Neuronal stem cell (in vitro differentiated cells): ENCODE measurements around the gene MRPL14. TPM values are rescaled to one million over a fixed set of nuclear protein-coding genes. Genes with fewer than 3 reads are reported as not detected.
A peak's percentile ranks its signal among the peaks of the same experiment; 100 is the strongest.

ENCODE experiments used
- DNase-seq: peaks from one replicate; pipeline ENCODE4 v3.0.0-alpha.2; 2013; ENCODE audit warnings: low spot score
- H2AFZ ChIP-seq: one replicate; pipeline ENCODE4 v1.6.1; 2013; ENCODE audit warnings: mild to moderate bottlenecking, low read length, inconsistent platforms
- H2AK5ac ChIP-seq: 2 replicates; pipeline ENCODE4 v1.6.1; 2013; ENCODE audit warnings: low read depth, mild to moderate bottlenecking, inconsistent platforms, low read length, moderate library complexity, mixed read lengths
- H2BK120ac ChIP-seq: 2 replicates; pipeline ENCODE4 v1.6.1; 2013; ENCODE audit warnings: low read depth, mild to moderate bottlenecking, inconsistent platforms, low read length, moderate library complexity, mixed read lengths
- H2BK12ac ChIP-seq: one replicate; pipeline ENCODE4 v1.6.1; 2013; ENCODE audit warnings: low read length, inconsistent platforms
- H2BK15ac ChIP-seq: 2 replicates; pipeline ENCODE4 v1.6.1; 2013; ENCODE audit warnings: mild to moderate bottlenecking, low read length, inconsistent platforms, mixed read lengths
- H2BK5ac ChIP-seq: one replicate; pipeline ENCODE4 v1.6.1; 2013; ENCODE audit warnings: inconsistent platforms, mild to moderate bottlenecking, low read length, moderate library complexity
- H3K14ac ChIP-seq: one replicate; pipeline ENCODE4 v1.6.1; 2013; ENCODE audit warnings: low read length, inconsistent platforms
- H3K18ac ChIP-seq: 2 replicates; pipeline ENCODE4 v1.6.1; 2013; ENCODE audit warnings: low read length, inconsistent platforms
- H3K23ac ChIP-seq: 2 replicates; pipeline ENCODE4 v1.6.1; 2013; ENCODE audit warnings: low read depth, mild to moderate bottlenecking, mixed read lengths, low read length, inconsistent platforms; ENCODE audit not compliant: poor library complexity
- H3K27ac ChIP-seq: replicated peaks from 3 replicates; pipeline ENCODE4 v1.5.1; 2013; ENCODE audit warnings: low read length, inconsistent platforms
- H3K27me3 ChIP-seq, 3 experiments: 2 replicates each; pipeline ENCODE4 v1.6.1; 2013; ENCODE audit warnings: low read length in 3 of 3, mild to moderate bottlenecking in 2 of 3, inconsistent platforms in 1 of 3, low read depth in 1 of 3, mixed read lengths in 1 of 3, moderate library complexity in 1 of 3; ENCODE audit not compliant: control insufficient read depth in 3 of 3, insufficient read depth in 3 of 3
- H3K36me3 ChIP-seq, 2 donors: replicated peaks in 1 of 2; 2 replicates each; pipeline ENCODE4 v1.6.1; 2013; ENCODE audit warnings: low read length in 2 of 2; ENCODE audit not compliant: control insufficient read depth in 2 of 2, insufficient read depth in 2 of 2
- H3K4ac ChIP-seq: 2 replicates; pipeline ENCODE4 v1.6.1; 2013; ENCODE audit warnings: inconsistent platforms, mild to moderate bottlenecking, low read length, moderate library complexity
- H3K4me1 ChIP-seq, 2 donors: 1 replicate in 1 of 2; 2 replicates in 1 of 2; pipeline ENCODE4 v1.6.1; 2013; ENCODE audit warnings: low read length in 2 of 2, low read depth in 1 of 2; ENCODE audit not compliant: control insufficient read depth in 2 of 2, insufficient read depth in 1 of 2
- H3K4me2 ChIP-seq: one replicate; pipeline ENCODE4 v1.6.1; 2013; ENCODE audit warnings: mild to moderate bottlenecking, low read length, inconsistent platforms; ENCODE audit not compliant: insufficient read depth, poor library complexity, severe bottlenecking
- H3K4me3 ChIP-seq, 2 donors: 2 replicates each; pipeline ENCODE4 v1.5.1; 2013; ENCODE audit warnings: low read length in 2 of 2, mild to moderate bottlenecking in 2 of 2, inconsistent platforms in 1 of 2, moderate library complexity in 1 of 2
- H3K79me1 ChIP-seq: one replicate; pipeline ENCODE4 v1.6.1; 2013; ENCODE audit warnings: low read depth, mild to moderate bottlenecking, inconsistent platforms, low read length, moderate library complexity
- H3K9ac ChIP-seq: one replicate; pipeline ENCODE4 v1.6.1; 2013; ENCODE audit warnings: mild to moderate bottlenecking, low read depth, low read length, inconsistent platforms; ENCODE audit not compliant: poor library complexity
- H3K9me3 ChIP-seq, 2 donors: replicated peaks in 1 of 2; 2 replicates each; pipeline versions ENCODE3 to v1.6.1; 2013; ENCODE audit warnings: low read length in 2 of 2, mild to moderate bottlenecking in 2 of 2, inconsistent platforms in 1 of 2, low read depth in 1 of 2, mixed read lengths in 1 of 2, moderate library complexity in 1 of 2; ENCODE audit not compliant: control insufficient read depth in 2 of 2, insufficient read depth in 1 of 2
- H4K8ac ChIP-seq: one replicate; pipeline ENCODE4 v1.6.1; 2013; ENCODE audit warnings: low read depth, mild to moderate bottlenecking, inconsistent platforms, low read length, moderate library complexity
- H4K91ac ChIP-seq: one replicate; pipeline ENCODE4 v1.6.1; 2013; ENCODE audit warnings: low read length, low read depth, mild to moderate bottlenecking, inconsistent platforms; ENCODE audit not compliant: poor library complexity
- WGBS, 2 donors: extraction: QIAGEN DNeasy Blood & Tissue Kit; methylation state at CpG; one replicate each; pipeline ENCODE4 v1.1.7; 2013; ENCODE audit warnings: missing lambda C conversion rate in 2 of 2, mixed read lengths in 1 of 2; ENCODE audit not compliant: insufficient read length in 2 of 2, insufficient replicate concordance in 1 of 2; ENCODE audit errors: extremely low coverage in 2 of 2; 5-methylcytosine and 5-hydroxymethylcytosine counted together
- polyA plus RNA-seq, 2 experiments: library from polyadenylated mRNA; stranded (reverse); fragments of 200-250 nt; gene quantifications; one replicate each; pipeline ENCODE4 v1.2.3, GENCODE V29; 2013

Gene MRPL14
- polyA plus RNA-seq (2013, experiment 1 of 2): 64.6 TPM
- 66.2 TPM for polyA plus RNA-seq (2013, experiment 2 of 2)

- peak within 1 kb of the TSS; percentile 53 for H2BK120ac ChIP-seq
- peak within 1 kb of the TSS; percentile 98 for H3K23ac ChIP-seq
- no peak within 1 kb of the TSS for H2BK12ac ChIP-seq
- H4K8ac ChIP-seq: no peak within 1 kb of the TSS
- peak within 1 kb of the TSS; percentile 85 to 93 for H3K4me3 ChIP-seq
- no peak within 1 kb of the TSS for H3K4ac ChIP-seq
- no peak within 1 kb of the TSS for H4K91ac ChIP-seq
- H3K9me3 ChIP-seq: no peaks in the 10 kb centered on the region
- H3K14ac ChIP-seq: no peak within 1 kb of the TSS
- H2AK5ac ChIP-seq: peak within 1 kb of the TSS; percentile 98
- peak; percentile 90 for DNase-seq
- H3K36me3 ChIP-seq: peaks cover 0 to 23% of the 10 kb centered on the region in 2 donors
- peaks cover 5% of the 10 kb centered on the region for H3K79me1 ChIP-seq
- peak within 1 kb of the TSS; percentile 89 for H3K4me2 ChIP-seq
- H2AFZ ChIP-seq: peak within 1 kb of the TSS; percentile 96
- peaks cover 21 to 28% of the 10 kb centered on the region in 2 donors for H3K4me1 ChIP-seq
- peak within 1 kb of the TSS; percentile 71 for H3K27ac ChIP-seq
- WGBS, 2 donors: no CpG with 5 or more reads among the region's 80 CpGs
- peak within 1 kb of the TSS; percentile 96 for H3K18ac ChIP-seq
- H3K9ac ChIP-seq: peak within 1 kb of the TSS; percentile 93
- H2BK5ac ChIP-seq: peak within 1 kb of the TSS; percentile 79
- no peaks in the 10 kb centered on the region for H3K27me3 ChIP-seq
- peak within 1 kb of the TSS; percentile 83 for H2BK15ac ChIP-seq
Measured at GRCh38 chr6:44127186-44128019, at the start of gene MRPL14, which contains the start of gene TMEM63B. MRPL14 (minus strand) TSS chr6:44127452; CDS start chr6:44116611, 10,841 bp downstream. TMEM63B (plus strand) TSS chr6:44127554; CDS start chr6:44134585, 7,031 bp downstream.

GRCh38 chr6:44176130-44176761 is 49.0 kb upstream of the MRPL14 start:
- Histone ChIP-seq H2BK5ac (peak overlapping the region; percentile 78), H3K4me3 (no peak overlapping the region), H3K79me1 (no peaks in the 10 kb centered on the region), H2AFZ (no peak overlapping the region), H2BK12ac (no peak overlapping the region), H3K4ac (no peak overlapping the region), H3K27ac (no peak overlapping the region), H3K9ac (no peak overlapping the region), H2BK120ac (peak overlapping the region; percentile 1), H3K14ac (no peak overlapping the region), H3K18ac (peak overlapping the region; percentile 70), H3K4me1 (peaks cover 0 to 11% of the 10 kb centered on the region in 2 donors), H3K9me3 (no peaks in the 10 kb centered on the region), H2AK5ac (peak overlapping the region; percentile 23), H4K8ac (no peak overlapping the region), H4K91ac (no peak overlapping the region), H3K23ac (no peak overlapping the region), H3K36me3 (no peaks in the 10 kb centered on the region), H3K27me3 (peaks cover 0 to 1% (median 0%) of the 10 kb centered on the region in 3 experiments), H3K4me2 (no peak overlapping the region), H2BK15ac (peak overlapping the region; percentile 98)
- no peak for DNase-seq
- no CpG with 5 or more reads among the region's 15 CpGs for WGBS, 2 donors

GRCh38 chr6:44172731-44173500 is 45.7 kb upstream of the MRPL14 start:
- Histone ChIP-seq H3K27ac (no peak overlapping the region), H4K8ac (no peak overlapping the region), H3K18ac (no peak overlapping the region), H3K14ac (no peak overlapping the region), H2BK15ac (no peak overlapping the region), H3K23ac (no peak overlapping the region), H3K4me3 (no peak overlapping the region), H3K9me3 (no peaks in the 10 kb centered on the region), H3K36me3 (no peaks in the 10 kb centered on the region), H2AK5ac (no peak overlapping the region), H3K4ac (no peak overlapping the region), H4K91ac (no peak overlapping the region), H2BK120ac (no peak overlapping the region), H2BK5ac (no peak overlapping the region), H3K4me1 (peaks cover 0 to 11% of the 10 kb centered on the region in 2 donors), H3K79me1 (no peaks in the 10 kb centered on the region), H3K27me3 (peaks cover 0 to 16% (median 0%) of the 10 kb centered on the region in 3 experiments), H2AFZ (no peak overlapping the region), H3K4me2 (no peak overlapping the region), H2BK12ac (no peak overlapping the region), H3K9ac (no peak overlapping the region)
- DNase-seq: peak; percentile 71
- no CpG with 5 or more reads among the region's 15 CpGs for WGBS, 2 donors
